HG02678 (cell line): Measurements from ENCODE around the gene FRMPD1.

Source experiments
- ATAC-seq: cut with Tn5 transposase; IDR thresholded peaks from one replicate; pipeline ENCODE4 v1.9.1; 2021; ENCODE audit warnings: mild to moderate bottlenecking, moderate library complexity; ENCODE audit not compliant: unreplicated experiment

The FRMPD1 gene

GRCh38 chr9:37678789-37679273, 28.1 kb downstream of the FRMPD1 start:
- no peak for ATAC-seq

DNA sequence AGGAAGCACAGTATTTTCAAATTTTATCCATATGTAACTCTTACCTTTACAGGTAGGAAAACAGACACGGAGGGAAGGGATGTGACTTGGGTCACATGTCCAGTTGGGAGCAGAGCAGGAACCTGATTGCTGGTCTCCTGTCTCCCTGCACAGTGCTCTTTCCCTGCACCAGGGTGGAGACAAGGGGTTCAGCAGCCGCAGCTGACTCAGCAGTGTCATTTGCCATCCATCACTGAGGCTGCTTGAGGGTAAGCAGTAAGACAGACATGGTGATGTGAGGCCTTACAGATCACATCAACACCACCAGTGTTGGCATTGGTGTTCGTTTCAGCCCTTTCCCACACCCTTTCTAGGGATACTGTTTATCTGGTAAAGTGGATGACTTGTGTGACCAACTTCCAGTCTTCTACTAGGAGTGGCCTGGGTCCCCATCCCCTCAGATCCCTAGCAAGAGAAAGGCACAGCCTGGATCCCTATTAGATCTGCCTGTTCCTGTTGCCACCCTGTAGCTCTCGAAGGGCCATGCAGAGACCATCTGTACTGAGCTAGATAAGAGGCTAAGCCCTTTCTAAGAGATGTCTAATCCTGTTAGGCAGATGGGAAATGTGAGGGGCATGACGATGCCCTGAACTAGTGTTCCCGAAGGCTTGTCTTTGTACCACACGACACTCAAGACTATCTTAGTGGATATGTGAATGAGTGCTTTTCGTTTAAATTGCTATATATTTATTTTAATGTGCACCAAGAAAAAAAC, 29.1 kb downstream of the FRMPD1 start:
- ATAC-seq = no peak

- ATAC-seq = no peak
Observed at GRCh38 chr9:37682951-37683350, 32.2 kb downstream of the FRMPD1 start.

DNA sequence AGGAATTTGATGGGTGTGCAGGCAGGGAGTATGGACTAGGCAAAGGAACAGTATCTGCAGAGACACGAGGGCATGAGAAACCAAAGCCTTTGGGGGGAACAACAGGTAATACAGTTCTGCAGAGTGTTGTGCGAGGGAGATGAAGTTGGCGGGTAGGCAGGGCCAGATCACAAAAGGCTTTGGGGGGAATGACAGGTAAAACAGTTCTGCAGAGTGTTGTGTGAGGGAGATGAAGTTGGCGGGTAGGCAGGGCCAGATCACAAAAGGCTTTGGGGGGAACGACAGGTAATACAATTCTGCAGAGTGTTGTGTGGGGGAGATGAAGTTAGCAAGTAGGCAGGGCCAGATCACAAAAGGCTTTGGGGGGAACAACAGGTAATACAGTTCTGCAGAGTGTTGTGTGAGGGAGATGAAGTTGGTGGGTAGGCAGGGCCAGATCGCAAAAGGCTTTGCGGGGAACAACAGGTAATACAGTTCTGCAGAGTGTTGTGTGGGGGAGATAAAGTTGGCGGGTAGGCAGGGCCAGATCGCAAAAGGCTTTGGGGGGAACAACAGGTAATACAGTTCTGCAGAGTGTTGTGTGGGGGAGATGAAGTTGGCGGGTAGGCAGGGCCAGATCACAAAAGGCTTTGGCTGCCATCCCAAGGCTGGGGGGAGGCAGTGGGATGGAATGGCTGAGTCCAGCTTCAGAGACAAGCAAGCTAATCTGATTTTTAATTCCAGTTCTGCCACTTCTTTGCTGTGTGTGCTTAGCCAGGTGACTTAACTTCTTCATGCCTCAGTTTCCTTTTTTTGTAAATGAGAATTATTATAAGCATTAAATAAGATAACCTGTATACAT, 33.0 kb downstream of the FRMPD1 start:
- no peak for ATAC-seq

GRCh38 chr9:37692622-37693221, 42.0 kb downstream of the FRMPD1 start:
- no peak for ATAC-seq

GRCh38 chr9:37693260-37693659, 42.5 kb downstream of the FRMPD1 start:
- no peak for ATAC-seq

DNA sequence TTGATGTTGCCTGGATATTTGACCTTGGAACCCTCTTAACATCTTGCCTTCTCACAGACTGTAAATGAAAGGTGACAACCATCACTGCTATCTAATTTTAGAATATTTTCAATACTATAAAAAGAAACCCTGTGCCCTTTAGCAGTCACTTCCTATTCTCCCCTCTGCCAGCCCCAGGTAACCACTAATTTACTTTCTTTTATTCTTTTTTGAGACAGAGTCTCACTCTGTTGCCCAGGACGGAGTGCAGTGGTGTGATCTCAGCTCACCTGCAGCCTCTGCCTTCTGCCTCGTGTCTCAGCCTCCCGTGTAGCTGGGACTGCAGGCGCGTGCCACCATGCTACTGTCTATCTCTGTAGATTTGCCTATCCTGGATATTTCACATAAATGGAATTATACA, 43.6 kb downstream of the FRMPD1 start:
- no peak for ATAC-seq

DNA sequence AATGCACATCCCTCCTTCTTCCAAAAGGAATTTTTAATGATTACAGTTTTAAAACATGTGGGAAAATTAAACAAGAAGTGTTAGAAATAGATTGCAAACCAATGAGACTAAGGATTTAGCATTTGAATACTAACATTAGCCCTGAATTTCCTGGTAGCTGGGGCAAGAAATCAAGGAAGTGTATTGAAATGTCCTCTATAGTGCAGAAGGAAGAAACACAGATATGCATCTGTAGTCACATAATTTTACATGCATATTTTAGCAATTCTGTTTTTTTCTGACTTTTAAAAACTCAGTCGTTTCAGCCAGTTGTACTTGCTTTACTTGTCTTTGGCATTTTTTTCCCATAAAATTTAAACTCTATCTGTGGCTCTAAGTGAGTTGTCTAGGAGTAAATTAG, 45.8 kb downstream of the FRMPD1 start:
- no peak for ATAC-seq

- ATAC-seq = no peak
Observed at GRCh38 chr9:37700131-37700530, 49.4 kb downstream of the FRMPD1 start.

GRCh38 chr9:37700900-37701299, 50.1 kb downstream of the FRMPD1 start:
- no peak for ATAC-seq

DNA sequence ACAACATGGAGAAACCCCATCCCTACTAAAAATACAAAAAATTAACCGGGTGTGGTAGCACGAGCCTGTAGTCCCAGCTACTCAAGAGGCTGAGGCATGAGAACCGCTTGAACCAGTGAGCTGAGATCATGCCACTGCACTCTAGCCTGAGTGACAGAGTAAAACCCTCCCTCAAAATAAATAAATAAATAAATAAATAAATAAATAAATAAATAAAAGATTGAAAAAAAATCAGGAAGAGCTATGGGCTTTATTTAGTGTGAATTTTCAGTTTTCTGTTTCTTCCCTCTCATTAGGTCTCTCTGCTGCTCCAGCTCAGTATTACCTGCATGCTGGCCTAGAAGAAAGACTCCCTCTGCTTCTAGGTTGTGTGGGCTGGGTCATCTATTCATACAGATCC, 55.0 kb downstream of the FRMPD1 start:
- ATAC-seq = no peak

- no peak for ATAC-seq
Observed at GRCh38 chr9:37706290-37706689, 55.5 kb downstream of the FRMPD1 start.

DNA sequence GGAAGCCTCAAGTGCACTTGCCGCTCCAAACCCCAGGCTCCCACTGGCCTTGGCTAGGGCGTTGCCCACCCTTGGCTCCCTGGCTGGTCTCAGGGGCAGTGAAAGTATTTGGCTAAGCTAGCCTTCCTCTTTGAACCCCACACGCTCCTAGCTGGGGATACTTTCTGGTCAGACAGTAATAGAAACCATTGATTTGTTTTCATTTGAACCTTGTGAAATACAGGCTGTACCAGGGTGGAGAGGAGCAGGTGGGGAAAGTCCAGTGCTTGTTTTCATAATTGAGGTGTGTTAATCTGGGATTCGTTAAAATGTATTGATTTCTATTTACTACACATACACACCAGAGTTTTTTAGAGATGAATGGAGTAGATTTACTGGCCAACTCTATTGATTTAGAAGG, 57.0 kb downstream of the FRMPD1 start:
- no peak for ATAC-seq

- no peak for ATAC-seq
Observed at GRCh38 chr9:37710046-37710445, 59.3 kb downstream of the FRMPD1 start.

DNA sequence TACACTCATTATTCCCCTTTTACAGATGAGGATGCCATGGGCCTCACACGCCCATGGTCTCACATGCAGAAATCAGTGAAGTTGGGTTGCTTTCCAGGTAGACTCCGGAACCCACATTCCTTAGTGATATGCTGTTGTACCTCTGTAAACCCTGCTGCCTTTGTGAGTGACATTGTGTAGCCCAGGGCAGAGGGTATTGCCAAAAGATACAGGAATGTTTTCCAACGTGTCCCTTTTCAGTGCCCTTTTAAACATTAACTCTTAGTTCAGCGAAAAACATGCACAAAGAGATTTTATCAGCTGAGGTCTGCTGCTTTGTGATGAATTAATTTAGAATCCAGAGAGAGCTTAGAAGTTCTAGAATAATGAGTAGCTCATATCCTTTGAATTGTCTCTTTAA, 64.5 kb downstream of the FRMPD1 start:
- no peak for ATAC-seq

DNA sequence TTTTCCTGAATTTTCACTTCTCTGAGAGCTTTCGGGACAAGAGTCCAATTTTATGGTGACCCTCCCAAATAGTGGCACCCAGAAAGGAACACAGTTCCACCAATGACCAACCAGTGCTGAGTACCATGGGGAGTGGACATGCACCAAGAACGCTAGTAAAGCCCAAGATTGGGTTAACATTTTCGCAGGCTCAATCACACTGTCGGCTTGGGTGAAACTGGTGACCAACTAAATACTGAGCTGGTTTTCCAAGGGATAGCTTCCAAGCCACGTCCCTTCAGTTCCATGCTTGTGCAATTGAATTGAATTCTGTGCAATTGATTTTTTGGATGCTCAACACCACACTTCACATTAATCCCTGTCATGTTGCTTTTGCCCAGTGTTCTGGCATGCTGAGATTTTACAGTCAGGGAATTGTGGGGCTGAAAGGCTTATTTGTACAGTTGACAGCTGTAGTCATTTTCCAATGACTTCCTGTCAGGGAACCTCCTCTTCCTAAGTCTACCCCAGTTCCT, 65.3 kb downstream of the FRMPD1 start:
- ATAC-seq = no peak

GRCh38 chr9:37719526-37719925, 68.8 kb downstream of the FRMPD1 start:
- ATAC-seq = no peak

DNA sequence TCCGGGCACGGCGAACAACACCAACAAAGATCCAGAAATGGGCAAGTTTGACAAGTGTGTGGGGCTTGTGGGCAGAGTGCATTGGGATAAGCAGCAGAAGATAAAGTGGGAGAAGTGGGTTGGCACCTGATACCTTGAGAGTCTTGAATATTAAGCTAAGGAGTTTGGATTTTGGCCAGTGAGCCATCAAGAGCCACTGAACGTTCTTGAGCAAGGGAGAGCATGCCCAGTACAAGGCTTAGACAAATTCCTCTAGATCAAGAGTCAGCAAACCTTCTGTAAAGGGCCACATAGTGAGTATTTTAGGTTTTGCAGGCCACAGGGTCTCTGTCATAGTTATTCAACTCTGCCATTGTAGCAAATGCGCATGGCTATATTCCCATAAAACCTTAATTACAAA, 76.3 kb downstream of the FRMPD1 start:
- ATAC-seq = no peak

DNA sequence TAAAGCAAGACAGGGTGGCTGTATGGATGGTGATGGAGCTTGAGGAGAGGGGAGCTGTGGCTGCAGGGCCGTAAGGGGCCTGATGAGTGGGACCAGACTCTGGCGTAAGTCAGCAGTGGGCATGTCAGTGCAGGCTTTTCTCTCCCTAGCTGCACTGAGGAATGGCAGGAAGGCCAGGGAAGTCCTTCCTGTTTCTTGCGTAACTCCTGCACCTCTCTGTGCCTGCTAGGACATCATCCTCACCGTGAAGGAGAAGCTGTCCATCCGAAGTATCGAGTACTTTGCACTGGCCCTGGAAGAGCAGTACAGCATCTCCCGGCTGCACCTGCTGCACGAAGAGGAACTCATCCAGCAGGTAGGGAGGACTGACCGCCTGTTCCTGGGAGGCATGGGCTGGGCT, 78.7 kb downstream of the FRMPD1 start:
- ATAC-seq = no peak

DNA sequence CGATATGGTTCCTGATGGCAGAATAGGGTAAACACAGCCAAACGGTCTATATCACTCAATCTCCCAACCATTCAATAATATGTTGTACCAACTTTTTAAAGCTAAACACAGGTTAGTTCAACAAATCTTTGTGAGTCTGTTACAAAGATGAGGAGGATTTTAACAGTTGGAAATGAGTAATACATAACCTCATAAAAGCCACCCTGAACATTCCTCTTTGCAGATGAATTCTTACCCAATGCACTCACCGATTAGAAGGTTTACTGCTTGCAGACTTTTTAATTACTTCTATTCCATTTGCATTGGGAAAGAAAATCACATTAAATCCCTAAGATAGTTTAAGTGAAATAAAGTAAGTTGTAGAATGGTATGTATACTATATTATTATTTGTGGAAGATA, 79.5 kb downstream of the FRMPD1 start:
- no peak for ATAC-seq

DNA sequence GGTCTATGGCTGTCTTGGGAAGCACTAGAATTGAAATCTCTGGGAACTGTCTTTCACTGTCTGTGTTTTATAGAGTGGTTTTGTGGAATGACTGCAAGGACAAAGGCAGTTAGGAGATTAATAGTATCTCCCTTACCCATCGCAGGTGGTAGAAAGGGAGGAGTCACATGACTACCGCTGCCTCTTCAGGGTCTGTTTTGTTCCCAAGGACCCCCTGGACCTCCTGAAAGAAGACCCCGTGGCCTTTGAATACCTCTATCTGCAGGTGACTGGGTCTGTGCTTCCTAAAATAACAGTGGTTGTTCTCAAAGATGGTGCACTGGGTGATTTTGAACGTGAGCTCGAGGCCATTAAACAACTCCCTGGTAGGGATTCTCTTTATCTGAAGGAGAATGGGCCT, 80.1 kb downstream of the FRMPD1 start:
- ATAC-seq = no peak
